Activated T-helper 1 cell treated with anti-CD3 and anti-CD28 coated beads, Interleukin-12 subunit alpha, Interleukin-12 subunit beta, Interleukin-2, Interleukin-4 antibody, amounts not matched to agents 30 ng/mL and 10 ng/mL and 1 ng/mL, durations not matched to agents 14 hours and 24 hours and 36 hours (primary cell): ENCODE results near the gene TCP11L2. TPM values are rescaled to one million over a fixed set of nuclear protein-coding genes. Genes with fewer than 3 reads are reported as not detected.

ENCODE experiments used
- DNase-seq: peaks from one replicate; pipeline ENCODE4 v3.0.0; 2021; ENCODE audit warnings: low spot score
- H3K27ac Mint-ChIP-seq: one replicate; pipeline ENCODE4 v1.8.0; 2021; ENCODE audit warnings: mild to moderate bottlenecking, mixed read lengths
- H3K27me3 Mint-ChIP-seq: one replicate; pipeline ENCODE4 v1.8.0; 2022; ENCODE audit warnings: mild to moderate bottlenecking, moderate library complexity, mixed read lengths; ENCODE audit not compliant: insufficient read depth
- H3K36me3 Mint-ChIP-seq: one replicate; pipeline ENCODE4 v1.8.0; 2021; ENCODE audit warnings: low read depth, mixed read lengths
- H3K4me1 Mint-ChIP-seq: one replicate; pipeline ENCODE4 v1.8.0; 2021; ENCODE audit warnings: low read depth, mixed read lengths
- H3K4me3 Mint-ChIP-seq: one replicate; pipeline ENCODE4 v1.8.0; 2021; ENCODE audit warnings: mild to moderate bottlenecking, moderate library complexity, mixed read lengths
- H3K9me3 Mint-ChIP-seq: one replicate; pipeline ENCODE4 v1.8.0; 2021; ENCODE audit warnings: mixed read lengths
- intact Hi-C: fragments of 100-400 bp; cut with micrococcal nuclease; formaldehyde crosslinking; loops from one replicate; pipeline ENCODE4 v1.15.1; 2024
- total RNA-seq: library from RNA; stranded (reverse); gene quantifications from 2 replicates; pipeline ENCODE4 v1.2.3, GENCODE V29; 2022

The TCP11L2 gene
- total RNA-seq, 1 donor from 2014 or later = 4.3 TPM

DNA sequence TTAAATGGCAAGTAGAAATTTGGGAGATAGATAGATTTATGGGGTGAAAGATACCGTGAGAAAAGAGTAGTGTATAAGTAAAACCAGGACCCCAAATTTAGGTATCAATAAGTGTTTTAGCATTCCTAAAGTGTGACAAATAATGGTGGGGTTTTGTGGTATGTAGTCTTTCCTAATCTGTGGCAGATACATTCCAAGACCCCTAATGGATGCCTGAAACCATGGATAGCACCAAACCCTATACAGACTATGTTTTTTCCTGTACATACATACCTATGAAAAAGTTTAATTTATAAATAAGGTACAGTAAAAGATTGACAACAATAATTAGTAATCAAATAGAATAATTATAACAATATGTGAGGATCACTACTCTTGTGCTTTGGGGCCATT is 14.4 kb upstream of the TCP11L2 start:
- H3K27ac Mint-ChIP-seq = no peak overlapping the region
- intact Hi-C loops = no loop called here
- H3K4me1 Mint-ChIP-seq = peaks cover 24% of the 10 kb centered on the region
- peaks cover 7% of the 10 kb centered on the region for H3K27me3 Mint-ChIP-seq
- H3K4me3 Mint-ChIP-seq = no peak overlapping the region
- no peaks in the 10 kb centered on the region for H3K36me3 Mint-ChIP-seq
- no peaks in the 10 kb centered on the region for H3K9me3 Mint-ChIP-seq
- DNase-seq = no peak

DNA sequence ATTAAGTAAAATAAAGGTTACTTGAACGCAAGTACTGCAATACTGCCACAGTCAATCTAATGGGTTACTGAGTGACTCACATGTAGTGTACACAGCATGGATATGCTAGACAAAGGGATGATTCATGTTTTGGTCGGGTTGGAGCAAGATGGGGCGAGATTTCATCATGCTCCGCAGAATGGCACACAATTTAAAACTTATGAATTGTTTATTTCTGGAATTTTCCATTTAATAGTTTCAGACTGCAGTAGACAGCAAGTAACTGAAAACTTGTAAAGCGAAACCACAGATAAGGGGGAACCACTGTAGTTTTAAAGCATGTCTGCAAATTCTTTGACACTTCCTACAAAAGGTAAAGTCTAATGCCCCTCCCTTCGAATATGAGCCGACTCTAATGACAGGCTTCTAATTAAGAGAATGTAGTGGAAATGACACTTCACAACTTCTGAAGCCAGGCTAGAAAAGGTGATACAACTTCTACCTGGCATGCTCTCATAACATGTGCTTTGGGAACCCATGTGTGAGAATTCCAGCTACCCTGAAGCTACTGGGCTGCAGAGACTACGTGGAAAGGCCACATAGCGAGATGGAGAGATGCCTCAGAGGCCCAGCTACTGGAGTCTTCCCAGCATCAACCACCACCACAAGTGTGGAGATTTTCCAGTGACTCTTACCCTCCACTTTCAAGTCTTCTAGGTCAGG is 13.9 kb upstream of the TCP11L2 start:
- H3K4me3 Mint-ChIP-seq = no peak overlapping the region
- DNase-seq = no peak
- intact Hi-C loops = no loop called here
- H3K36me3 Mint-ChIP-seq = no peaks in the 10 kb centered on the region
- H3K4me1 Mint-ChIP-seq = peaks cover 24% of the 10 kb centered on the region
- H3K27ac Mint-ChIP-seq = no peak overlapping the region
- peaks cover 7% of the 10 kb centered on the region for H3K27me3 Mint-ChIP-seq
- no peaks in the 10 kb centered on the region for H3K9me3 Mint-ChIP-seq

DNA sequence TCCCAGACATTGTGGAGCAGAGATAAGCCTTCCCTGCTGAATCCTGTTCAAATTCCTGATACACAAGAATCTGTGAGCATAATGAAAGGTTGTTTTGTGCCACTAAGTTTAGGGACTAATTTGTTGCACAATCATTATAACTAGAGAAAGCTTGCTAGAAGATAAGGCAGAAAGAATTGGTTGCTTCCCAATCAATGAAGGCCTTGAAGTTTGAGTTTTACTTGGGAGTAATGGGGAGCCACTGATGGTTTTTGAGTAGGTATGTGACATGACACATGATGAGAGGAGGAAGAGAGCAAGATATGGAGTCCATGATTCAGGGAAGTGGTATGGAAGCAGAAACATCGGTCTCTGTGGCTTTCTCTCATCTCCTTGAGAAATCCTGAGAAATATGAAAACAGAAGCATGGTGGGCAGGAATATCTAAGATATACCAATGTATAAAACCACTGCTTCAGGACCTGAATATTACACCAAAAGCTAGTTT is 13.3 kb upstream of the TCP11L2 start:
- no peaks in the 10 kb centered on the region for H3K36me3 Mint-ChIP-seq
- peaks cover 10% of the 10 kb centered on the region for H3K27me3 Mint-ChIP-seq
- H3K27ac Mint-ChIP-seq = no peak overlapping the region
- H3K9me3 Mint-ChIP-seq = no peaks in the 10 kb centered on the region
- intact Hi-C loops = no loop called here
- no peak overlapping the region for H3K4me3 Mint-ChIP-seq
- no peak for DNase-seq
- H3K4me1 Mint-ChIP-seq = peaks cover 24% of the 10 kb centered on the region

DNA sequence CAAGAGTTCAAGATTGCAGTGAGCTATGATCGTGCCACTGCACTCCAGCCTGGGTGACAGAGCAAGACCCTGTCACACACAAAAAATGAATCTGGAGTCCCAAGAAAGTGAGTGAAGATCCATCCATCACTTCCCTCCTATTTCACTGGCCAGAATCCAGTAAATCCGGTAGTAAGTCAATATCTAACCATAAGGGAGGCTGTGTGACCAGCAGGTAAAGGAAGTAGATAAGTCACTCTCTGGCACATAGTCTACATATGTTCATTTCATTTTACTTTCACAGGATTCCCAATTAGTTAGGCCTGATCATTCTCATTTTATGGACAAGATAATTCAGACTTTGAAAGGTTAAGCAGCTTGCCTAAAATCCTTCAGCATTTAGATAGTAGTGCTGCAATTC is 11.9 kb upstream of the TCP11L2 start:
- H3K4me3 Mint-ChIP-seq = no peak overlapping the region

DNA sequence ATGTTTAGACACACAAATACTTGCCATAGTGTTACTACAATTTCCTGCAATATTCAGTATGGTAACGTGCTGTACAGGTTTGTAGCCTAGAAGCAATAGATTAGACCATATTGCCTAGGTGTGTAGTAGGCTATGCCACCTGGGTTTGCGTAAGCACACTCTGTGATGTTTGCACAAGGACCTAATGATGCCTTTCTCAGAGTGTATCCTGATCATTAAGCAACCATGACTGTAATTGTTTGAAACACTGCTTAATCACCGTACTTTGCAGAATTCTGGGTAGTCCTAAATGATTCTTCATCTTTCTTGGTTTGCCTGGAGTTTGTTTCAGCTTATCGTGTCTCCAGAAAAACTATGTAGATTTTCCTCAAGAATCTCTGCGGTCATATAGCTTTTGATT is 11.2 kb upstream of the TCP11L2 start:
- intact Hi-C loops = no loop called here
- Mint-ChIP-seq H3K4me3 (no peak overlapping the region), H3K9me3 (no peaks in the 10 kb centered on the region), H3K27me3 (peaks cover 7% of the 10 kb centered on the region), H3K4me1 (peaks cover 13% of the 10 kb centered on the region), H3K36me3 (no peaks in the 10 kb centered on the region), H3K27ac (no peak overlapping the region)
- DNase-seq = no peak

More for the DNA sequence above, 11.9 kb upstream of the TCP11L2 start:
- Mint-ChIP-seq H3K9me3 (no peaks in the 10 kb centered on the region), H3K27me3 (peaks cover 8% of the 10 kb centered on the region), H3K27ac (no peak overlapping the region), H3K36me3 (no peaks in the 10 kb centered on the region), H3K4me1 (peaks cover 13% of the 10 kb centered on the region)
- DNase-seq = no peak
- intact Hi-C loops = no loop called here

DNA sequence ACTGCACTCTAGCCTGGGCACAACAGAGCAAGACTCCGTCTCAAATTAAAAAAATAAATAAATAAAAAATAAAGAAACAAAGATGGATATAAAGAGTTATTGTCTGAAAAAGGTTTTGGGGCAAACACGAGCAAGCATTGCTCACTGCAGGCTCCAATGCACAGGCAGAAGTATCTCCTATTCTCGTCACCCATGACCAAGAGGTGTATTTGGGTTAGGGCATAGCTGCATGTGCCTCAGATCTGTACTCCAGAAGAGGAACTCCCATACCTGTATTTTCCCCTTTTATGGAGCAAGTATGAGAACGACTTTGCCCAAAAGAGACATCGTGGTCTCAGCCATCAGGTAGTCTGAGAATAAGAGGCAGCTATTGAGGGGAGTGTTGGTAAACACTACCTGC is 10.2 kb upstream of the TCP11L2 start:
- Mint-ChIP-seq H3K4me3 (no peak overlapping the region), H3K27me3 (peaks cover 6% of the 10 kb centered on the region)

DNA sequence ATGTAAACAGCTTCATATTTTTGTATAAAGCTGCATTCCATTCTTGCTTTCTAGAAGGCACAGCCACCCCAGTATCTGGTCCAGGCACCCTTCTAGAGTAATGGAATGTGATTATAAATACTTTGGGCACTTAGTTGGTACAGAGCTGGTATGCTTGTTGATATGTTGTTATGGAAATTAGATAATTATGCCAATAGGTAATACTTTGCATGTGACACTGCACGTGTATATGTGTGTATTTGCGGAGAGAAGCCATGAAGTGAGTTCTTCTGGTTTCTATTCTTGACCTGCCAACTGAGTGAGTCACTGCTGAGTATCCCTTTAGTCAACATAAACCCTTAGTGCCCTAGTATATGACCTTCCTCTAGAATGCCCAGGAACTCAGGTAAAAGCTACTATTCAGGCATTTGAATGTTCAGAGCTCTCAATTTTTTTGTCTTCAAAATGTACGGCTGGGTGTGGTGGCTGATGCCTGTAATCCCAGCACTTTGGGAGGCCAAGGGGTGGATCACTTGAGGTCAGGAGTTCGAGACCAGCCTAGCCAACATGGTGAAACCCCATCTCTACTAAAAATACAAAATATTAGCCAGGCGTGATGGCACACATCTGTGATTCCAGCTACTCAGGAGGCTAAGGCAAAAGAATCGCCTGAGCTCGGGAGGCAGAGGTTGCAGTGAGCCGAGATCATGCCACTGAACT is 6.2 kb upstream of the TCP11L2 start:
- peaks cover 4% of the 10 kb centered on the region for H3K27me3 Mint-ChIP-seq
- H3K27ac Mint-ChIP-seq = no peak overlapping the region
- intact Hi-C loops = no loop called here
- H3K4me3 Mint-ChIP-seq = no peak overlapping the region
- no peaks in the 10 kb centered on the region for H3K9me3 Mint-ChIP-seq
- H3K4me1 Mint-ChIP-seq = peaks cover 14% of the 10 kb centered on the region
- H3K36me3 Mint-ChIP-seq = no peaks in the 10 kb centered on the region
- DNase-seq = no peak

More for the DNA sequence above, 10.2 kb upstream of the TCP11L2 start:
- Mint-ChIP-seq H3K36me3 (no peaks in the 10 kb centered on the region), H3K9me3 (no peaks in the 10 kb centered on the region), H3K4me1 (peaks cover 13% of the 10 kb centered on the region), H3K27ac (no peak overlapping the region)
- DNase-seq = no peak
- intact Hi-C loops = no loop called here

DNA sequence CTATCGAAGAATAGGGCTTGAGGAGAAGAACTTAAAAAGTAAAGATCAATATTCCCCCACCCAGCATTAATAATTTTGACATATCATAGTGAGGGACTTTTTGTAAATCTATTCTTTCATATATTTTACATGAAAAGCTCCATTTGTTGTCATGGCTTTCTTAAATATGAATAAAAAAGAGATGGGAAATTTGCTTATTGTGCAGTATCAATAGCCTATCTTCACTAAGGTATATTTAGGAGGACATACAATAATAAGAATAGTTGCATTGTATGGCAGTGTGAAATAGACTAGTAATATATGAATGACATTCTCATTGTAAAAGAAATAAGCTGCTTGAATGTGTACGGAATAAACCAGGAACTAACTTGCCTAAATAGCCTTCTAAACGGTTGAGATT is 5.5 kb upstream of the TCP11L2 start:
- Mint-ChIP-seq H3K36me3 (no peaks in the 10 kb centered on the region), H3K9me3 (no peaks in the 10 kb centered on the region), H3K4me3 (no peak overlapping the region), H3K4me1 (peaks cover 22% of the 10 kb centered on the region), H3K27me3 (peaks cover 4% of the 10 kb centered on the region), H3K27ac (no peak overlapping the region)
- intact Hi-C loops = no loop called here
- DNase-seq = no peak

DNA sequence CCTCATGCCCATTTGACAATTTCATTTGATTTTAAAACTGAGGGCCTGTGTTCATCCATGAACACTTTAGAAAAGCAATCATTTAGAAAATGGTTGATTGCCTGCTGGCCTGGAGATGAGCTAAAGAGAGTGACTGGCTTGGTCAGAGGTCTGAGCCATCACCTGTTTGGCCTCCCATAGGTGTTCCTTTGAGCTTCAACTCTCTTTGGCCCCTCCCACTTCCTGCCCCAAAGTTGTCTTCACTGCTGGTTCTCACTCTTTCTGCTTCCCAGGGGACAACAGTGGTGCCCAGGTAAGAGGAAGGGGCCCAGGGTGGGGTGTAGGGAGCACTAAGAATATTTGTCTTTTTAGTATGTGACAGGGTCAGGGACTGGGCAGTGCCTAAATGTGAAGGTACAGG is 4.9 kb upstream of the TCP11L2 start:
- H3K27ac Mint-ChIP-seq = no peak overlapping the region
- H3K9me3 Mint-ChIP-seq = no peaks in the 10 kb centered on the region
- intact Hi-C loops = no loop called here
- H3K4me3 Mint-ChIP-seq = no peak overlapping the region
- H3K4me1 Mint-ChIP-seq = peaks cover 26% of the 10 kb centered on the region
- peaks cover 4% of the 10 kb centered on the region for H3K27me3 Mint-ChIP-seq
- DNase-seq = no peak
- no peaks in the 10 kb centered on the region for H3K36me3 Mint-ChIP-seq

DNA sequence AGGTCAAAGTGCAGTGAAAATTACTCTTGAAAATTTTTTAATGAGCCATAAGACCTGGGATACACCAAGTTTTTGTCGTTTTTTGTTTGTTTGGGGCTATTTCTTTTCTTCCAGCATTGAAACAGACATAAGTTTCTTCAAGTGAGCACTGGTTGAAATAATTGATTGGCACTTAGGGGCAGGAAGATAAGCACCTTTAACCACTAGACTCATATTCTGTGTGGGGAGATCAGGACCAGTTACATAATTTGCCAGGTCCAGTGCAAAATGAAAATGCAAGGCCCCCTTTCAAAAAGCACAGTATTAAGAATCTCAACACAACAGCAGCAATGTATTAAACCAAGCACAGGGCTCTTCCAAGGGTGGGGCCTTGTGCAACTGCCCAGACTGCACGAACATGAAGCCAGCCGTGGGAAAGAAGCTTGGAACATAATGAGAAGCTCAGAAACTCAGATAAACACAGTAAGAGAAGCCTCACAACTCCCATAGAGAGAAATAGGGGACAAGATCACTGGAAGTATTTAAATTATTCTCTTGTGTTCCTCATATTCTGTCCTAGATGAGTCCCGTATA is 3.2 kb upstream of the TCP11L2 start:
- Mint-ChIP-seq H3K27ac (no peak overlapping the region), H3K36me3 (peaks cover 2% of the 10 kb centered on the region), H3K4me3 (no peak overlapping the region), H3K4me1 (peaks cover 38% of the 10 kb centered on the region), H3K27me3 (peaks cover 2% of the 10 kb centered on the region), H3K9me3 (no peaks in the 10 kb centered on the region)
- intact Hi-C loops = no loop called here
- no peak for DNase-seq

DNA sequence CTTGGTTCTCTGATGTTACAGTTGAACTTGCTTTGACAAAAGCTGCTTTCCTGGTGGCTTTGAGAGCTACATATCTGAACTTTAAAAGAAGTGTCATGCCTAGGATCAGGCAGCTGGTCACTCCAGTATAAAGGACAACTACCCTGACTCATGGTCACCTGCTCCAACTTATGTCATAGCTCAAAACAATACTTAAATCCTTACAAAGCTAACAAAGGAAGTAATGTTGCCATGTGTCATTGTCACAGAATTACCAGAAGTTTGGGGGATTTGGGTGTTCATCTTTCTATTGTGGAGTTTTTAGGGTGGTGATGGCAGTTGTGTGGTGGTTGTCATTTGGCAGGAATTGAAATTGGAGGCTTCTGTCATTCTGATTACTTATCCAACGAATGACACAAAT is 1.8 kb upstream of the TCP11L2 start:
- Mint-ChIP-seq H3K4me3 (peak overlapping the region; percentile 84), H3K27ac (peak overlapping the region; percentile 90), H3K27me3 (no peaks in the 10 kb centered on the region), H3K9me3 (no peaks in the 10 kb centered on the region), H3K4me1 (peaks cover 52% of the 10 kb centered on the region), H3K36me3 (peaks cover 2% of the 10 kb centered on the region)
- no peak for DNase-seq
- intact Hi-C loops = loop anchor here (5.0 kb wide), 5 partner anchors 73 to 1462 kb away; partner anchors contain the start of genes C12orf75, PRDM4 and WASHC4

DNA sequence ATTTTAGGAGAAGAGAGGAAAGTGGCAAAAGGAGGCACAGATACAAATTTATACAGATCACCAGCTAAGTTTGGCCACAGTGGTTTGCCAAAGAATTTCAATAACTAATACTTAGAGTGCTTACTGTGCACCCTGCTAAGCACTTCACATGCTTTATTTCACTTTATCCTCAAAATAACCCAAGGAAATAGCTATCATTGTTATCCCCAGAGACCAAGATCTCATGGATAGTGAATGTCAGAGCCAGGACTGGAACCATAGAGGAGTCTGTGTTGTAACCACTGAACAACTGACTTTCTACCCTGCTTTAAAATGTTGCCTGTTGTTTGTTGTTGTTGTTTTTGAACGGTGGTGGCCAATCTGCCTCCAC is 1.3 kb upstream of the TCP11L2 start:
- no peaks in the 10 kb centered on the region for H3K27me3 Mint-ChIP-seq
- intact Hi-C loops = loop anchor here (5.0 kb wide), 5 partner anchors 74 to 1461 kb away; partner anchors contain the start of genes C12orf75, PRDM4 and WASHC4
- peaks cover 52% of the 10 kb centered on the region for H3K4me1 Mint-ChIP-seq
- no peak for DNase-seq
- peaks cover 2% of the 10 kb centered on the region for H3K36me3 Mint-ChIP-seq
- peak overlapping the region; percentile 90 for H3K27ac Mint-ChIP-seq
- peak overlapping the region; percentile 84 for H3K4me3 Mint-ChIP-seq
- H3K9me3 Mint-ChIP-seq = no peaks in the 10 kb centered on the region
